ENCODE data around the gene TAAR8. TPM values are rescaled to one million over a fixed set of nuclear protein-coding genes. Genes with fewer than 3 reads are reported as not detected.

Gene TAAR8
- total and polyA plus RNA-seq, 2 experiments from 2014 or later, result not detected

GRCh38 chr6:132512638-132513632, 39.5 kb upstream of the TAAR8 start, which contains the start of gene STX7:
Gene STX7 (minus strand): TSS chr6:132513116. CDS start chr6:132503530, 9,586 bp downstream.
- peak; percentile 96 for DNase-seq
- Histone ChIP-seq H3K79me2 (ENCODE audit: insufficient read depth) (peaks cover 49% of the 10 kb centered on the region), H3K4me2 (ENCODE audit: unreplicated experiment) (peak within 1 kb of the TSS; percentile 96), H3K4me3 (peak within 1 kb of the TSS; percentile 93), H3K4me1 (ENCODE audit: insufficient read depth) (peaks cover 33% of the 10 kb centered on the region), H3K9ac (peak within 1 kb of the TSS; percentile 87), H3K27ac (peak within 1 kb of the TSS; percentile 72), H3F3A (ENCODE audit: insufficient read depth) (peaks cover 16% of the 10 kb centered on the region), H3K27me3 (replicated peaks; ENCODE audit: insufficient read depth) (no peaks in the 10 kb centered on the region), H3K9me2 (ENCODE audit: insufficient read depth) (no peaks in the 10 kb centered on the region), H4K20me1 (ENCODE audit: insufficient read depth) (peaks cover 3% of the 10 kb centered on the region), H3K36me3 (ENCODE audit: low read depth) (no peaks in the 10 kb centered on the region), H2AFZ (peak within 1 kb of the TSS; percentile 94), H3K9me3 (ENCODE audit: low read depth) (no peaks in the 10 kb centered on the region)
- 1 to 2% methylated on average over 50 to 55 of the region's 67 CpGs for WGBS, 2 experiments (ENCODE audit: low coverage in 1 of 2, low lambda C conversion rate in 2 of 2, missing lambda C conversion rate in 2 of 2)
- in situ Hi-C loops (cut with MboI), result no loop called here
- TF ChIP-seq EZH2phosphoT487 (IDR thresholded peaks at IDR 0.05; ENCODE audit: insufficient read depth, low read depth) (no peak), EZH2 (IDR thresholded peaks at IDR 0.05; ENCODE audit: insufficient read depth, poor library complexity, severe bottlenecking) (no peak)

- Histone ChIP-seq H3K4me1 (ENCODE audit: insufficient read depth) (peaks cover 33% of the 10 kb centered on the region), H3K9me2 (ENCODE audit: insufficient read depth) (no peaks in the 10 kb centered on the region), H3K9ac (peak overlapping the region; percentile 87), H3K27ac (peak overlapping the region; percentile 72), H3F3A (ENCODE audit: insufficient read depth) (peaks cover 16% of the 10 kb centered on the region), H3K27me3 (replicated peaks; ENCODE audit: insufficient read depth) (no peaks in the 10 kb centered on the region), H3K36me3 (ENCODE audit: low read depth) (no peaks in the 10 kb centered on the region), H3K4me3 (peak overlapping the region; percentile 93), H2AFZ (peak overlapping the region; percentile 94), H4K20me1 (ENCODE audit: insufficient read depth) (peaks cover 3% of the 10 kb centered on the region), H3K9me3 (ENCODE audit: low read depth) (no peaks in the 10 kb centered on the region), H3K4me2 (ENCODE audit: unreplicated experiment) (peak overlapping the region; percentile 96), H3K79me2 (ENCODE audit: insufficient read depth) (peaks cover 38% of the 10 kb centered on the region)
- no peak for DNase-seq
- in situ Hi-C loops (cut with MboI), result no loop called here
- TF ChIP-seq EZH2 (IDR thresholded peaks at IDR 0.05; ENCODE audit: insufficient read depth, poor library complexity, severe bottlenecking) (no peak), EZH2phosphoT487 (IDR thresholded peaks at IDR 0.05; ENCODE audit: insufficient read depth, low read depth) (no peak)
- 61 to 78% methylated on average over 3 of the region's 3 CpGs for WGBS, 2 experiments (ENCODE audit: low coverage in 1 of 2, low lambda C conversion rate in 2 of 2, missing lambda C conversion rate in 2 of 2)
Observed at GRCh38 chr6:132513831-132514545, 38.5 kb upstream of the TAAR8 start.

GRCh38 chr6:132515386-132515785, 37.1 kb upstream of the TAAR8 start:
- no peak overlapping the region for H3K27ac ChIP-seq
- H4K20me1 ChIP-seq (ENCODE audit: insufficient read depth), result peaks cover 3% of the 10 kb centered on the region; the same call in 1 of the 2 replicates
- H3F3A ChIP-seq (ENCODE audit: insufficient read depth), result peaks cover 16% of the 10 kb centered on the region
- in situ Hi-C loops (cut with MboI), result no loop called here
- peak; percentile 18 for DNase-seq
- H3K4me1 ChIP-seq (ENCODE audit: insufficient read depth), result peaks cover 30% of the 10 kb centered on the region
- no peaks in the 10 kb centered on the region for H3K9me2 ChIP-seq (ENCODE audit: insufficient read depth)
- H2AFZ ChIP-seq, result no peak overlapping the region
- TF ChIP-seq EZH2phosphoT487 (IDR thresholded peaks at IDR 0.05; ENCODE audit: insufficient read depth, low read depth), result no peak
- TF ChIP-seq EZH2 (IDR thresholded peaks at IDR 0.05; ENCODE audit: insufficient read depth, poor library complexity, severe bottlenecking), result no peak
- 81 to 83% methylated on average over 2 of the region's 2 CpGs for WGBS, 2 experiments (ENCODE audit: low coverage in 1 of 2, low lambda C conversion rate in 2 of 2, missing lambda C conversion rate in 2 of 2)
- H3K4me2 ChIP-seq (ENCODE audit: unreplicated experiment), result no peak overlapping the region
- H3K9me3 ChIP-seq (ENCODE audit: low read depth), result no peaks in the 10 kb centered on the region
- H3K4me3 ChIP-seq, result no peak overlapping the region
- no peaks in the 10 kb centered on the region for H3K27me3 ChIP-seq (replicated peaks; ENCODE audit: insufficient read depth)
- H3K9ac ChIP-seq, result no peak overlapping the region
- no peaks in the 10 kb centered on the region for H3K36me3 ChIP-seq (ENCODE audit: low read depth)
- peaks cover 24% of the 10 kb centered on the region for H3K79me2 ChIP-seq (ENCODE audit: insufficient read depth)

GRCh38 chr6:132520953-132521352, 31.5 kb upstream of the TAAR8 start:
- Histone ChIP-seq H3K9me2 (ENCODE audit: insufficient read depth) (no peaks in the 10 kb centered on the region), H2AFZ (0 out of 2 replicates have a peak overlapping the region, but pooled peaks have one; percentile 8), H3K27ac (peak overlapping the region; percentile 57), H3K9ac (no peak overlapping the region), H3K9me3 (ENCODE audit: low read depth) (no peaks in the 10 kb centered on the region), H3K4me3 (0 out of 2 replicates have a peak overlapping the region, but pooled peaks have one; percentile 21), H4K20me1 (ENCODE audit: insufficient read depth) (no peaks in the 10 kb centered on the region), H3K4me2 (ENCODE audit: unreplicated experiment) (peak overlapping the region; percentile 52), H3K27me3 (replicated peaks; ENCODE audit: insufficient read depth) (no peaks in the 10 kb centered on the region), H3F3A (ENCODE audit: insufficient read depth) (peaks cover 8% of the 10 kb centered on the region), H3K4me1 (ENCODE audit: insufficient read depth) (peaks cover 15% of the 10 kb centered on the region), H3K36me3 (ENCODE audit: low read depth) (no peaks in the 10 kb centered on the region), H3K79me2 (ENCODE audit: insufficient read depth) (no peaks in the 10 kb centered on the region)
- in situ Hi-C loops (cut with MboI), result no loop called here
- WGBS, 2 experiments (ENCODE audit: low coverage in 1 of 2, low lambda C conversion rate in 2 of 2, missing lambda C conversion rate in 2 of 2), result 39 to 43% methylated on average over 2 of the region's 2 CpGs
- peak; percentile 89 for DNase-seq
- TF ChIP-seq EZH2 (IDR thresholded peaks at IDR 0.05; ENCODE audit: insufficient read depth, poor library complexity, severe bottlenecking) (no peak), EZH2phosphoT487 (IDR thresholded peaks at IDR 0.05; ENCODE audit: insufficient read depth, low read depth) (no peak)
